ENCODE results near the gene CYP1A2.

The CYP1A2 gene

GRCh38 chr15:74775894-74776293, 27.2 kb downstream of the CYP1A2 start:
- DNase-seq (ENCODE audit: low spot score), result no peak
- in situ Hi-C loops (cut with MboI; ENCODE audit: low pct_unique_long_range_greater_than_20kb, low sequenced_read_pairs, unreplicated experiment), result no loop called here
- no peak for TF ChIP-seq CTCF (IDR thresholded peaks at IDR 0.05; ENCODE audit: extremely low read depth, insufficient read depth, missing control alignments)

- in situ Hi-C loops (cut with MboI; ENCODE audit: low pct_unique_long_range_greater_than_20kb, low sequenced_read_pairs, unreplicated experiment), result no loop called here
- peak; percentile 86 for DNase-seq (ENCODE audit: low spot score)
- no peak for TF ChIP-seq CTCF (IDR thresholded peaks at IDR 0.05; ENCODE audit: extremely low read depth, insufficient read depth, missing control alignments)
Measured at GRCh38 chr15:74776821-74777768, 28.4 kb downstream of the CYP1A2 start.

- in situ Hi-C loops (cut with MboI; ENCODE audit: low pct_unique_long_range_greater_than_20kb, low sequenced_read_pairs, unreplicated experiment), result no loop called here
- no peak for DNase-seq (ENCODE audit: low spot score)
- TF ChIP-seq CTCF (IDR thresholded peaks at IDR 0.05; ENCODE audit: extremely low read depth, insufficient read depth, missing control alignments), result no peak
Measured at GRCh38 chr15:74777769-74778598, 29.3 kb downstream of the CYP1A2 start.

GRCh38 chr15:74778599-74778970, 29.9 kb downstream of the CYP1A2 start:
- in situ Hi-C loops (cut with MboI; ENCODE audit: low pct_unique_long_range_greater_than_20kb, low sequenced_read_pairs, unreplicated experiment), result no loop called here
- no peak for TF ChIP-seq CTCF (IDR thresholded peaks at IDR 0.05; ENCODE audit: extremely low read depth, insufficient read depth, missing control alignments)
- no peak for DNase-seq (ENCODE audit: low spot score)

GRCh38 chr15:74779162-74779648, 30.6 kb downstream of the CYP1A2 start:
- DNase-seq (ENCODE audit: low spot score), result no peak
- in situ Hi-C loops (cut with MboI; ENCODE audit: low pct_unique_long_range_greater_than_20kb, low sequenced_read_pairs, unreplicated experiment), result no loop called here
- no peak for TF ChIP-seq CTCF (IDR thresholded peaks at IDR 0.05; ENCODE audit: extremely low read depth, insufficient read depth, missing control alignments)
